HTERT RPE-1 (cell line): ENCODE data around the gene IGFL1.
"Not testable (repeated sequence)": the region's sequence is repeated elsewhere in the genome, so short reads cannot be mapped to it uniquely, and the experiment has no call there.

ENCODE experiments used
- in situ Hi-C: fragments of 300-500 bp; cut with MboI; formaldehyde crosslinking; loops from 4 replicates; pipeline ENCODE4 v1.14.3; 2020; ENCODE audit warnings: low sequenced_read_pairs

Gene IGFL1

GRCh38 chr19:46264801-46265200, 35.3 kb downstream of the IGFL1 start:
- in situ Hi-C loops = not testable (repeated sequence)

DNA sequence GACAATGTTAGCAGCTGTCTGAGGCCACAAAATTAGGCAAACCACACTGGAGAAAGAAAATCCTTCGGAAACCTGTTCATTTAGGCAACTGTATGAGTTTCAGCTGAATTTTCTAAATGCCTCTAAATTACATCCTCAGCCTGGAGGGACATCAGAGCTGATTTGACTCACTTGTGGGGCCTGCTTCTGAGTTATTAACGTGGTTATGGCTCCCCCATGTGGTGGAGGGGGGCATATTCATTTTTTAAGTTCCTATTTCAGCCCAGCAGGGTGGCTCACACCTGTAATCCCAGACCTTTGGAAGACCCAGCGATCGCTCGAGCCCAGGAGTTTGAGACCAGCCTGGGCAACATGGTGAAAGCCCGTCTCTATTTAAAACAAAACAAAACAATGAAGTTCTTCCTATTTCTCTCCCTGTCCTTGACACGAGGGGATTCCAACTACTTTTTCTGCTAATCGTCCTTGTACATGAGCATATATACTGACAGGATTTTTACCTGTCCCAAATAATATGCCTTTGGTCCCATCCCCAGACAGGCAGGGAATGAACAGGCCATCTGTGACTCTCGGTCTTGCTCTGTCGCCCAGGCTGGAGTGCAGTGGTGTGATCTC, 35.8 kb downstream of the IGFL1 start:
- in situ Hi-C loops = no loop called here

GRCh38 chr19:46269101-46269500, 39.6 kb downstream of the IGFL1 start:
- in situ Hi-C loops = no loop called here

- in situ Hi-C loops = no loop called here
Observed at GRCh38 chr19:46270521-46271256, 41.1 kb downstream of the IGFL1 start.

DNA sequence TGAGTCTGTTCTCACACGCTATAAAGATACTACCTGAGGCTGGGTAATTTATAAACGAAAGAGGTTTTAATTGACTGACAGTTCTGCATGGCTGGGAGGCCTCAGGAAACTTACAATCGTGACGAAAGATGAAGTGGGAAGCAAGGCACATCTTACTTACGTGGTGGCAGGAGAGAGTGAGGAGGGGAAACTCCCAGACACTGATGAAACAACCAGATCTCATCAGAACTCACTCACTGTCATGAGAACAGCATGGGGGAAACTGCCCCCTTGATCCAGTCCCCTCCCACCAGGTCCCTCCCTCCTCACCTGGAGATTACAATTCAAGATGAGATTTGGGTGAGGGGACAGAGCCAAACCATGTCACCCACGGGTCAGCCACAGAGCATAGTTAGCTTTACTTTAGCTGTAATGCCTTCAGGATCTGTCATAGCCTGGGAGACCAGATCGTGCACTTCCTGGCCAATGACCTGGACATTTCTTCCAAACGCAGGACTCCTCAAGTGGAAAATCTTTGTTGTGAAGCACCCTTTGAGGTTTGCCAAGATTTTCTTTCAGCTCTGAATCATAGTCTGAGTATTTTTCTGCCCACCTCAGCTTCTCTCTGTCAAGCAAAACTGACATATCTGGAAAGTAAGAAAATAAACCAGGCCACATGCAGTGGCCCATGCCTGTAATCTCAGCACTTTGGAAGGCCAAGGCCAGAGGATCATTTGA, 42.1 kb downstream of the IGFL1 start:
- in situ Hi-C loops = no loop called here

GRCh38 chr19:46273931-46274330, 44.4 kb downstream of the IGFL1 start:
- in situ Hi-C loops = not testable (repeated sequence)

DNA sequence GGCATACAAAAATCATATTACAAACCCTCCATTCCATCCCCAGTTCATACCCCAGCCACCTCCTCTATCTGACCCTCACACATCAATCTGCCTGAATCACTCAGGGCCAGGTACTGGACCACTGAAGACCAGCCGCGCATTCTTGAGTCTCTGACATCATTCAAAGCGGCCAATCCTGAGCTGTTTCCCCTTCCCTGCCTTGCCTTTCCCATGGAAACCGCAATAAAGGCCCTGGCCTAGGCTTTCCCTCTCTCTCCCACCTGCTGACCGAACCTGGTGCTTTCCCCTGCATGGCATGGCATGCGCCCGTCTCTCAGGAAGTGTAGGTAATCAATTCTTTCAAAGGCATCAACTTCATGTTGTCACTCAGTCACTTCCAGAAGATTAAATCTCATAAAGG, 49.6 kb downstream of the IGFL1 start:
- in situ Hi-C loops = no loop called here
